Measurements from ENCODE around the gene WDR54. TPM values are rescaled to one million over a fixed set of nuclear protein-coding genes. Genes with fewer than 3 reads are reported as not detected.

WDR54 gene
- polyA plus RNA-seq, 3 donors = 7.1 to 11.7 (median 7.9) TPM

DNA sequence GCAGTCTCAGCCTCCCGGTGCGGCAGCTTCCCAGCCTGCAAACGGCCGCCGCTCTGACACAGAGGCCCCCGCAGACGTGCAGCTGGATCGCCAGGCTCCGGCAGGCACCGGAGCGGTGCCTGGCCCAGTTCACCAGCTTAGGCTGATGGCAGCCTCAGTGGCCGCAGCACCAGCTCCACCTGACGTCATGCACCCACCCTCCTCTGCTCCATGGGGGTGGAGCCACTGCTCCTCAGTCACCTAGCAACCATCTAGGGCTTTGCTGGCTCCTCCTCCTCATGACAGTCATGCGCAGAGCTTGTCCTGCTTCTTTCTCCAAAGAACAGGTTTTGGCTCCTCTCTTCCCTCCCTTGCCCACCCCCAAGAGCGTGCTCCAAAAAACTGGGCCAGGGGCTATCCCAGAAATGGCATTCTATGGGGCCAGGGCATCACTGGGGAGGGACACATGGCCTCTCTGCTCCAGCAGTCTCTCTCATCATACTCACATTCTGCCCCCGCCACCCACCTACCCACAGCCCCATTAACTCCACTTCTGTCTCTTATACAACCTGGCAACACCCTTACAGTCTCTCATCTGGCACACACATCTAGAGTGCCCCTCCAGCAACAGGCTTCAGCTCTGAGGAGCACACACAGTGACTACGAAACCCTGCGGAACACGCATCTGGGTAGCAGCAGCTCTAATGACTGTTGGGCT is 46.9 kb upstream of the WDR54 start:
- no peak overlapping the region for H2AFZ ChIP-seq (ENCODE audit: insufficient read depth, low read depth, low read length, poor library complexity, severe bottlenecking)
- no peak overlapping the region for H3K4me2 ChIP-seq (replicated peaks; ENCODE audit: extremely low read depth, low read length, poor library complexity, severe bottlenecking)
- DNase-seq = no peak
- no peaks in the 10 kb centered on the region for H3K9me3 ChIP-seq (replicated peaks in 1 of 2; ENCODE audit: control insufficient read depth in 1 of 2, insufficient read depth in 1 of 2, low read length in 2 of 2)
- no peaks in the 10 kb centered on the region for H3K27me3 ChIP-seq (ENCODE audit: control insufficient read depth in 2 of 2, insufficient read depth in 2 of 2, low read length in 2 of 2)
- no peaks in the 10 kb centered on the region for H3K27me3 Mint-ChIP-seq (ENCODE audit: low read depth in 3 of 3)
- 95% methylated on average over 16 of the region's 19 CpGs for WGBS (ENCODE audit: insufficient coverage)
- H3K9ac ChIP-seq (ENCODE audit: insufficient read depth, low read length, poor library complexity, severe bottlenecking) = no peak overlapping the region
- H3K36me3 Mint-ChIP-seq = peaks cover 64 to 70% of the 10 kb centered on the region in 2 donors
- H3K4me3 Mint-ChIP-seq = no peak overlapping the region
- H3K36me3 ChIP-seq (replicated peaks in 1 of 2; ENCODE audit: control insufficient read depth in 1 of 2, insufficient read depth in 2 of 2, low read length in 2 of 2) = peaks cover 46 to 84% of the 10 kb centered on the region in 2 donors
- intact Hi-C loops (cut with micrococcal nuclease) = no loop called here
- no peak overlapping the region for H3K27ac ChIP-seq (ENCODE audit: low read depth in 1 of 2, low read length in 2 of 2)
- no peaks in the 10 kb centered on the region for H3K4me1 ChIP-seq (ENCODE audit: control insufficient read depth in 1 of 2, insufficient read depth in 2 of 2, low read length in 2 of 2)
- TF ChIP-seq, protein P1, sequence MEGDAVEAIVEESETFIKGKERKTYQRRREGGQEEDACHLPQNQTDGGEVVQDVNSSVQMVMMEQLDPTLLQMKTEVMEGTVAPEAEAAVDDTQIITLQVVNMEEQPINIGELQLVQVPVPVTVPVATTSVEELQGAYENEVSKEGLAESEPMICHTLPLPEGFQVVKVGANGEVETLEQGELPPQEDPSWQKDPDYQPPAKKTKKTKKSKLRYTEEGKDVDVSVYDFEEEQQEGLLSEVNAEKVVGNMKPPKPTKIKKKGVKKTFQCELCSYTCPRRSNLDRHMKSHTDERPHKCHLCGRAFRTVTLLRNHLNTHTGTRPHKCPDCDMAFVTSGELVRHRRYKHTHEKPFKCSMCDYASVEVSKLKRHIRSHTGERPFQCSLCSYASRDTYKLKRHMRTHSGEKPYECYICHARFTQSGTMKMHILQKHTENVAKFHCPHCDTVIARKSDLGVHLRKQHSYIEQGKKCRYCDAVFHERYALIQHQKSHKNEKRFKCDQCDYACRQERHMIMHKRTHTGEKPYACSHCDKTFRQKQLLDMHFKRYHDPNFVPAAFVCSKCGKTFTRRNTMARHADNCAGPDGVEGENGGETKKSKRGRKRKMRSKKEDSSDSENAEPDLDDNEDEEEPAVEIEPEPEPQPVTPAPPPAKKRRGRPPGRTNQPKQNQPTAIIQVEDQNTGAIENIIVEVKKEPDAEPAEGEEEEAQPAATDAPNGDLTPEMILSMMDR (IDR thresholded peaks at IDR 0.05) = no peak
- H3K9me3 Mint-ChIP-seq = no peaks in the 10 kb centered on the region
- peaks cover 25% of the 10 kb centered on the region for H4K20me1 ChIP-seq (ENCODE audit: insufficient read depth, low read length)
- no peak overlapping the region for H3K4me3 ChIP-seq (replicated peaks in 1 of 3; ENCODE audit: low read depth in 2 of 3, low read length in 3 of 3)
- no peak overlapping the region for H3K27ac Mint-ChIP-seq
- peaks cover 6% of the 10 kb centered on the region for H3K79me2 ChIP-seq (ENCODE audit: insufficient read depth, low read length)
- H3K4me1 Mint-ChIP-seq = peaks cover 4% of the 10 kb centered on the region

- Histone ChIP-seq H3K4me3 (replicated peaks in 1 of 3; ENCODE audit: low read depth in 2 of 3, low read length in 3 of 3) (no peak overlapping the region), H3K4me1 (ENCODE audit: control insufficient read depth in 1 of 2, insufficient read depth in 2 of 2, low read length in 2 of 2) (peaks cover 0 to 3% of the 10 kb centered on the region in 2 donors), H3K9me3 (replicated peaks in 1 of 2; ENCODE audit: control insufficient read depth in 1 of 2, insufficient read depth in 1 of 2, low read length in 2 of 2) (no peaks in the 10 kb centered on the region), H2AFZ (ENCODE audit: insufficient read depth, low read depth, low read length, poor library complexity, severe bottlenecking) (no peak overlapping the region), H3K27me3 (ENCODE audit: control insufficient read depth in 2 of 2, insufficient read depth in 2 of 2, low read length in 2 of 2) (no peaks in the 10 kb centered on the region), H4K20me1 (ENCODE audit: insufficient read depth, low read length) (peaks cover 37% of the 10 kb centered on the region), H3K36me3 (replicated peaks in 1 of 2; ENCODE audit: control insufficient read depth in 1 of 2, insufficient read depth in 2 of 2, low read length in 2 of 2) (peaks cover 35 to 73% of the 10 kb centered on the region in 2 donors), H3K27ac (ENCODE audit: low read depth in 1 of 2, low read length in 2 of 2) (no peak overlapping the region), H3K4me2 (replicated peaks; ENCODE audit: extremely low read depth, low read length, poor library complexity, severe bottlenecking) (no peak overlapping the region), H3K79me2 (ENCODE audit: insufficient read depth, low read length) (peaks cover 18% of the 10 kb centered on the region), H3K9ac (ENCODE audit: insufficient read depth, low read length, poor library complexity, severe bottlenecking) (no peak overlapping the region)
- 60% methylated on average over 1 of the region's 2 CpGs for WGBS (ENCODE audit: insufficient coverage)
- Mint-ChIP-seq H3K27ac (peak overlapping the region in 2 of 7 donors; percentile 7 to 21), H3K36me3 (peaks cover 52 to 60% of the 10 kb centered on the region in 2 donors), H3K4me3 (no peak overlapping the region), H3K9me3 (no peaks in the 10 kb centered on the region), H3K27me3 (ENCODE audit: low read depth in 3 of 3) (no peaks in the 10 kb centered on the region), H3K4me1 (peaks cover 13% of the 10 kb centered on the region)
- intact Hi-C loops (cut with micrococcal nuclease) = no loop called here
- DNase-seq = no peak
- TF ChIP-seq, protein P1 (IDR thresholded peaks at IDR 0.05) = no peak
Measured at GRCh38 chr2:74375838-74376237, 45.7 kb upstream of the WDR54 start.

Data from CD14-positive monocyte (primary cell).